ENCODE measurements around the gene RNF121. TPM values are rescaled to one million over a fixed set of nuclear protein-coding genes. Genes with fewer than 3 reads are reported as not detected.

The RNF121 gene
- total RNA-seq, 6 experiments from 2014 or later = 36.7 to 41.6 (median 38.7) TPM

- Mint-ChIP-seq H3K27me3 (ENCODE audit: insufficient read depth) (no peaks in the 10 kb centered on the region; the same call in 1 of the 2 replicates), H3K4me3 (no peak overlapping the region), H3K27ac (no peak overlapping the region), H3K4me1 (ENCODE audit: low read depth) (peaks cover 14% of the 10 kb centered on the region), H3K9me3 (no peaks in the 10 kb centered on the region), H3K36me3 (ENCODE audit: low read depth) (peaks cover 10% of the 10 kb centered on the region)
- no peak for DNase-seq
- no peak for TF ChIP-seq CTCF (IDR thresholded peaks at IDR 0.05)
These were observed 63.4 kb downstream of the RNF121 start for GRCh38 chr11:71992136-71992730.

DNA sequence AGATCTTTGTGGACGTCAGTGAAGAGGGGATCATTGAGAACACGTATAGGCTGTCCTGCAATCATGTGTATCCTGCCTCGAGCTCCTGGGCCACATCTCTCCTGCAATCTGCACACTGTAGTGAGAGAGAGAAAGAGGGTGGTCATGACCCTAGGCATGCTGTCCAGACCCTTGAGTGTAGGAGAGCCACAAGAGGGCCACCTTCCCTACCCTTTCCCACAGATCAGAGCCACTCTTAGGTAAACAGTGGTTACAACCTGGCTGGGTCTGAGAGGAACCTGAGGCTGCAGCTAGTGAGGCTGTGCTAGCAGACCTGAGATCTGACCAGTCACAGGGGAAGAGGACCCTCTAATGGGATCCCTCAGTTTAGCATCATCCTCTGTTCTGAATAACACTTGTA lies 65.9 kb downstream of the RNF121 start:
- H3K4me3 Mint-ChIP-seq = no peak overlapping the region
- no peaks in the 10 kb centered on the region for H3K9me3 Mint-ChIP-seq
- peaks cover 10% of the 10 kb centered on the region for H3K36me3 Mint-ChIP-seq (ENCODE audit: low read depth)
- TF ChIP-seq CTCF (IDR thresholded peaks at IDR 0.05) = no peak
- H3K4me1 Mint-ChIP-seq (ENCODE audit: low read depth) = peaks cover 12% of the 10 kb centered on the region
- H3K27me3 Mint-ChIP-seq (ENCODE audit: insufficient read depth) = no peaks in the 10 kb centered on the region; the same call in 1 of the 2 replicates
- H3K27ac Mint-ChIP-seq = no peak overlapping the region
- no peak for DNase-seq

GRCh38 chr11:71995726-71996291 lies 67.0 kb downstream of the RNF121 start:
- DNase-seq = no peak
- H3K4me3 Mint-ChIP-seq = no peak overlapping the region
- no peaks in the 10 kb centered on the region; the same call in 1 of the 2 replicates for H3K27me3 Mint-ChIP-seq (ENCODE audit: insufficient read depth)
- no peak for TF ChIP-seq CTCF (IDR thresholded peaks at IDR 0.05)
- H3K36me3 Mint-ChIP-seq (ENCODE audit: low read depth) = peaks cover 10% of the 10 kb centered on the region
- peaks cover 14% of the 10 kb centered on the region for H3K4me1 Mint-ChIP-seq (ENCODE audit: low read depth)
- no peaks in the 10 kb centered on the region for H3K9me3 Mint-ChIP-seq
- H3K27ac Mint-ChIP-seq = no peak overlapping the region

GRCh38 chr11:71996517-71996916 lies 67.7 kb downstream of the RNF121 start:
- Mint-ChIP-seq H3K4me3 (no peak overlapping the region), H3K9me3 (no peaks in the 10 kb centered on the region), H3K36me3 (ENCODE audit: low read depth) (peaks cover 10% of the 10 kb centered on the region), H3K27me3 (ENCODE audit: insufficient read depth) (no peaks in the 10 kb centered on the region; the same call in 1 of the 2 replicates), H3K27ac (no peak overlapping the region), H3K4me1 (ENCODE audit: low read depth) (peaks cover 14% of the 10 kb centered on the region)
- DNase-seq = no peak
- no peak for TF ChIP-seq CTCF (IDR thresholded peaks at IDR 0.05)

DNA sequence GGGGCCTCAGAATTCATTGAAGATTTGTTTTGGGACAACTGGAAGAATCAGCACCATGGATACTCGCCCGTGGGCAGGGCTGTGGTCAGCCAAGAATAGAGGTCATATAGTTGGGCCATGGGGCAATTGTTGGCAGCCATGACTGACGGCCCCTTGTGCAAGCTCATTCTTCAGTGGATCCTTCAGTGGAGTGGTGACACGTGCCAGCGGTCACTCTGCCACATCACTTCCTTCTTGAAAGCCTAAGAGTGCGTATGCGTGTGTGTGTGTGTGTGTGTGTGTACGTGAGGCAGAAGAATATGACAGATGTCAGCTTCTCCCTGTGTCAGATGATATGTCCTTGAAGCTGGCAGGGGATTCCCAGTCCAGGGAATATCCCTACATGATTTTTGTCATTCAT lies 68.1 kb downstream of the RNF121 start:
- Mint-ChIP-seq H3K4me1 (ENCODE audit: low read depth) (peaks cover 14% of the 10 kb centered on the region), H3K27me3 (ENCODE audit: insufficient read depth) (no peaks in the 10 kb centered on the region; the same call in 1 of the 2 replicates), H3K9me3 (no peaks in the 10 kb centered on the region), H3K27ac (no peak overlapping the region), H3K36me3 (ENCODE audit: low read depth) (peaks cover 12% of the 10 kb centered on the region), H3K4me3 (no peak overlapping the region)
- no peak for DNase-seq
- no peak for TF ChIP-seq CTCF (IDR thresholded peaks at IDR 0.05)
